Adrenal gland (tissue), 5 donors: ENCODE data around the gene CACNA1E.

Experiments
- CTCF ChIP-seq, 6 experiments: fragments of 450-650 bp in 4 of 6; fragments of 200-600 bp in 2 of 6; sonication (generic) in 1 of 6; IDR thresholded peaks; 1 replicate in 5 of 6; 2 replicates in 1 of 6; pipeline versions ENCODE4 v1.5.1 to v1.8.0; 2016 to 2021; ENCODE audit warnings: antibody characterized with exemption in 6 of 6, mild to moderate bottlenecking in 2 of 6, moderate library complexity in 1 of 6
- POLR2A ChIP-seq, 2 donors: fragments of 450-650 bp; IDR thresholded peaks; one replicate each; pipeline ENCODE4 v1.6.1; 2017; ENCODE audit warnings: antibody characterized with exemption in 2 of 2, mild to moderate bottlenecking in 2 of 2, moderate library complexity in 1 of 2
- donor health status: DM: no; HTN: no; CAD: no.

DNA sequence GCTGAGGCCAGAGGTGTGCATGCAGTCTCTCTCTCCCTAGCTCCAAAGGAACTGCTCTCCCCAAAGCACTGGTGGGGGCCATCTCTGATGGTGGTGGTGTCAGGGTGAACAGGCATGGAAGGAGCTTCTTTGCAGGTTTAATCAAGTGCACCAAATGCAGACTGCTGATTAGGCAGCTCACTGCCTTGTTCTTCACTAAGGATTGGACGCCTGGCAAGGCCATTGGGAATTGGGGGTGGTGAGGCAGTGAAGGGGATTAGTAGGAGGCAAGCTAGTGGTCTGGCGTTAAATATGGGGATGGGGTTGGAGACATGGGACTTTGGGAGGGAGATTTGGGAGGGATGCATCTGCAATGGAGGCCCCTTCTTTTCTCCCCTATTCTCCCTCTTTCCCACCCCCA, 1.5 kb downstream of the CACNA1E start:
- TF ChIP-seq CTCF (IDR thresholded peaks at IDR 0.05) = no peak
- no peak for TF ChIP-seq POLR2A (IDR thresholded peaks at IDR 0.05)
